NT2/D1 (cell line): Measurements from ENCODE around the gene HOXA11.

Source experiments
- SUZ12 ChIP-seq: IDR thresholded peaks from 2 replicates; pipeline ENCODE4 v1.6.1; 2011; ENCODE audit not compliant: insufficient read length, insufficient read depth; ENCODE audit errors: extremely low read depth
- YY1 ChIP-seq: IDR thresholded peaks from 2 replicates; pipeline ENCODE4 v1.6.1; 2011; ENCODE audit not compliant: insufficient read length, insufficient read depth
- ZNF274 ChIP-seq: IDR thresholded peaks from 2 replicates; pipeline ENCODE4 v1.6.1; 2011; ENCODE audit warnings: mild to moderate bottlenecking, low read depth, low read length

- no peak for TF ChIP-seq SUZ12
- TF ChIP-seq ZNF274 = no peak
- TF ChIP-seq YY1 = no peak
Measured at GRCh38 chr7:27149842-27150567, 35.0 kb downstream of the HOXA11 start.
